ENCODE data around the gene TPT1.

The TPT1 gene

DNA sequence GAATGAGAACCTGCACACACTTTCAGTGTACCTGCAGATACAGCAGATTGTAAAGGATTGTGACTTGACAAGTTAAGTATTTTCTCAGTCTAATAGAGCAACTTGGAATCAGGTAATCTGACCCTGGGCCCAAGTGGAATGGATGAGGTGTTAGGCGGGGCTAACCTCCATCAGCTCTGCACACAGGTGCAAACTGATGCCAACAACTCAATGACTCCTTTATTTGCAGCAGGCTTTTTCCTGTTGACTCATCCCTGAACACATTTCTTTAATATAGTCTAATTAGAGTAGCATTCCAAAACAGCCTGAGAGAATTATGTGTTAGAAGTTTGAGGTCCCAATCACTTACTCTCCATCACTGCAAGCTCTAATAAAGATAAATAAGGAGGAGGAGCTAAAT lies 48.8 kb downstream of the TPT1 start:
- no peak overlapping the region for H3K4me2 ChIP-seq (ENCODE audit: insufficient read depth, low read length)
- no peak for ATAC-seq (ENCODE audit: insufficient read depth, low read depth)
- no peaks in the 10 kb centered on the region for H3K79me2 ChIP-seq (ENCODE audit: insufficient read depth, low read length)
- H3K9ac ChIP-seq (ENCODE audit: low read depth, low read length), result no peak overlapping the region
- H3K36me3 ChIP-seq (ENCODE audit: insufficient read depth, low read length), result peaks cover 6% of the 10 kb centered on the region; the same call in 1 of the 2 replicates
- no peaks in the 10 kb centered on the region for H3K27me3 ChIP-seq (ENCODE audit: insufficient read depth, low read length, poor library complexity)
- H2AFZ ChIP-seq (ENCODE audit: low read depth, low read length), result no peak overlapping the region
- no peaks in the 10 kb centered on the region for H3K9me3 ChIP-seq (ENCODE audit: insufficient read depth, low read length, severe bottlenecking)
- no peak for DNase-seq
- no peak overlapping the region for H3K4me3 ChIP-seq (ENCODE audit: low read depth in 1 of 2, low read length in 2 of 2)
- H3K27ac ChIP-seq (ENCODE audit: low read length), result no peak overlapping the region
- no peaks in the 10 kb centered on the region for H3K4me1 ChIP-seq (ENCODE audit: insufficient read depth, low read length)
- TF ChIP-seq, protein P1, sequence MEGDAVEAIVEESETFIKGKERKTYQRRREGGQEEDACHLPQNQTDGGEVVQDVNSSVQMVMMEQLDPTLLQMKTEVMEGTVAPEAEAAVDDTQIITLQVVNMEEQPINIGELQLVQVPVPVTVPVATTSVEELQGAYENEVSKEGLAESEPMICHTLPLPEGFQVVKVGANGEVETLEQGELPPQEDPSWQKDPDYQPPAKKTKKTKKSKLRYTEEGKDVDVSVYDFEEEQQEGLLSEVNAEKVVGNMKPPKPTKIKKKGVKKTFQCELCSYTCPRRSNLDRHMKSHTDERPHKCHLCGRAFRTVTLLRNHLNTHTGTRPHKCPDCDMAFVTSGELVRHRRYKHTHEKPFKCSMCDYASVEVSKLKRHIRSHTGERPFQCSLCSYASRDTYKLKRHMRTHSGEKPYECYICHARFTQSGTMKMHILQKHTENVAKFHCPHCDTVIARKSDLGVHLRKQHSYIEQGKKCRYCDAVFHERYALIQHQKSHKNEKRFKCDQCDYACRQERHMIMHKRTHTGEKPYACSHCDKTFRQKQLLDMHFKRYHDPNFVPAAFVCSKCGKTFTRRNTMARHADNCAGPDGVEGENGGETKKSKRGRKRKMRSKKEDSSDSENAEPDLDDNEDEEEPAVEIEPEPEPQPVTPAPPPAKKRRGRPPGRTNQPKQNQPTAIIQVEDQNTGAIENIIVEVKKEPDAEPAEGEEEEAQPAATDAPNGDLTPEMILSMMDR (IDR thresholded peaks at IDR 0.05; ENCODE audit: borderline replicate concordance, extremely low read depth, low read length, poor library complexity, severe bottlenecking), result no peak
- no peak for TF ChIP-seq EZH2 (IDR thresholded peaks at IDR 0.05; ENCODE audit: borderline replicate concordance, low read depth, low read length, severe bottlenecking)
- H4K20me1 ChIP-seq (ENCODE audit: insufficient read depth, low read length), result no peaks in the 10 kb centered on the region

DNA sequence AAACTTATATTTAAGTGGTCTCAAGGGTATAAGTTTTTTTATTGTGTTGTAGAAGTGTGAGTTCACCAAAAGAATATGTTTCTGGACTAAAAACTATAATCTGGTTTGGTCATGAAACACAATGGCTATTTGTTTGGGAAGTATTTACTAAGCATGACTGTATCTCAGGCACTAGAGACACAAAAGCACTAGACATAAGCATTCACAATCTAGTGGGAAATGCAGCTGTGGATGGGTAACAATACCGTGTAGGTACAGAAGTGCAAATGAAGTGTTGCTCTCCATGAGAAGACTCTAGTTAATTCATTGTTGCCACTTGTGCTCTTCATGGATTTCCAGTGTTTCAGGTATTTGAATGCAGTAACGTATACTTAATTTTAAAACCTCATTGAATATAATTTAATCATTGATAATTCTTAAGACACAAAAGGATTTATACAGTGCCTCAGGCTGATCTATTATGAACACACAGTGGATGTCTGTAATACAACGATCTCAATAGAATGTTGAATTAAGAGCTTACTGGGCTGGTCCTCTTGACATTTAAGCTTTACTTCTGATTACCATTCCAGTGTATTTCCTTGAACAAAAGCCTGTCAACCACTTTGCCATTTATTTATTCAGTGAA lies 50.9 kb downstream of the TPT1 start:
- H3K9me3 ChIP-seq (ENCODE audit: insufficient read depth, low read length, severe bottlenecking), result no peaks in the 10 kb centered on the region
- TF ChIP-seq EZH2 (IDR thresholded peaks at IDR 0.05; ENCODE audit: borderline replicate concordance, low read depth, low read length, severe bottlenecking), result no peak
- TF ChIP-seq, protein P1 (IDR thresholded peaks at IDR 0.05; ENCODE audit: borderline replicate concordance, extremely low read depth, low read length, poor library complexity, severe bottlenecking), result no peak
- no peak for ATAC-seq (ENCODE audit: insufficient read depth, low read depth)

More for the DNA sequence above, 50.9 kb downstream of the TPT1 start:
- Histone ChIP-seq H3K79me2 (ENCODE audit: insufficient read depth, low read length) (no peaks in the 10 kb centered on the region), H2AFZ (ENCODE audit: low read depth, low read length) (no peak overlapping the region), H3K4me1 (ENCODE audit: insufficient read depth, low read length) (no peaks in the 10 kb centered on the region), H3K4me2 (ENCODE audit: insufficient read depth, low read length) (no peak overlapping the region), H3K36me3 (ENCODE audit: insufficient read depth, low read length) (peaks cover 12% of the 10 kb centered on the region; the same call in 1 of the 2 replicates), H3K9ac (ENCODE audit: low read depth, low read length) (no peak overlapping the region), H4K20me1 (ENCODE audit: insufficient read depth, low read length) (no peaks in the 10 kb centered on the region), H3K4me3 (ENCODE audit: low read depth in 1 of 2, low read length in 2 of 2) (no peak overlapping the region), H3K27me3 (ENCODE audit: insufficient read depth, low read length, poor library complexity) (no peaks in the 10 kb centered on the region), H3K27ac (ENCODE audit: low read length) (no peak overlapping the region)
- no peak for DNase-seq

All from DND-41 (cell line).